ENCODE results near the gene RAB38.

RAB38 gene

DNA sequence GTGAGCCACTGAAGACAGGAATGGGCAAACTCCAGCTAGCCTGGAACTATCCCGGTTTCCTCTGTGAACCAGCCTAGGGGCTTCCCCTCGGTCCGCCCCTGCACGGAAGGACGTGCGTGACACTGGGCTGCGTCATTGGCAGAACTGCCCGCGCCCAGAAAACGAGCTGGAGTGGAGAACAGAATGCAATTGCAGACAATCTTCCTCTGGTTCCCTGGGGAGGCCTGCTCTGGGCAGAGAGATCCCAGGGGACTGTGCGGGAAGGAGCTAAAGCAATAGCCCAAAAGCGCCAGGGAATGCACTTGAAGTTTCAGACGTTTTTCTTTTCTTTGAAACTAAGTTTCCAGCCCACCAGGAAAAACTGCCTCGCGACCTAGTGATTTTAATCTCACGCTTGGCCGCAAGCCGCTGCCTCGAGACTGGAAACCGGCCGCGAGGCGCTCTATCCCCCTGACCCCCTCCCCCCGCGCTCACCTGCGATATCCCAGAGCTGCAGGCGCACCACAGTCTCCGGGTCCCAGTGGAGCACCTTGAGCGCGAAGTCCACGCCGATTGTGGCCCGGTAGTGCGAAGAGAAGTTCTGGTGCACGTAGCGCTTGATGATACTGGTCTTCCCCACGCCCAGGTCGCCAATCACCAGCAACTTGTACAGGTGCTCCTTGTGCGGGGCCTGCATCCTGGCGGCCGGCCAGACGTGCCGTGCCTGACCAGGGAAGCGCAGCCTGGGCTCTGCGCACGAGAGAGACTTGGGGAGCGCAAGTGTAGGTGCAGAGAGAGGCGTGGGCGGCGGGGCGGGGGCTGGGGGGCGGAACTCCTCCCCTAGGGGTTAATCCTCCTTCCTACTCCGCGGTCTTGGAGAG is at the start of gene RAB38:
TSS of gene RAB38 (minus strand) at position 735 of the 860 bp plus-strand sequence. CDS start at position 676, 59 bp downstream.
- no peak for DNase-seq

DNA sequence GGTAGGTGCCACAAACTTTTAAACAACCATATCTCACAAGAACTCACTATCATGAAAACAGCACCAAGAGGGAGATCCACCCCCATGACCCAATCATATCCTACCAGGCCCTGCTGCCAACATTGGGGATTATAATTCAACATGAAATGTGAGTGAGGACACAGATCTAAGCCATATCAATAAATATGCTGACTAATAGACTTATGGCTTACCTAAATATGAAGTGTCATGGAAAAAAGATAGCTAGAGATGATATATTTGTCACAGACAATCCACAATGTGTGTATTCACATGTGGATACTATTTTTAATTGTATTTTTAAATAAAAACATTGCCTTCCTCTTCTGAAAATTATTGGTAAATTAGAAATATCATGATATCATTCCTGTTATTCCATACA is 38.2 kb upstream of the RAB38 start:
- DNase-seq: no peak

DNA sequence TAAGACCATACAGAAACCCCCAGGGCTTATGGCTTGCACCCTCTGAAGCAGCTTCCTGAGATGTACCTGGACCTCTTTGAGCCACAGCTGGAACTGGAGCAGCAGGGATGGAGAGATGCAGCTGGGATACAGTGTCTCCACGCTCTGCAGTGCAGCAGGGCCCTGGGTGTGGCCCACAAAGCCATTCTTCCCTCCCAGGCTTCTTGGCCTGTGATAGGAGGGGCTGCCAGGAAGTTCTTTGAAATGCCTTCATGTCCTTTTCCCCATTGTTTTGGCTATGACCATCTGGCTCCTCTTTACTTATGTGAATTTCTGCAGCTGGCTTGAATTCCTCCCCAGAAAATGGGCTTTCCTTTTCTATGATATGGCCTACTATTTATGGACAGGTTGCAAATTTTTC is 37.1 kb upstream of the RAB38 start:
- DNase-seq: no peak

DNA sequence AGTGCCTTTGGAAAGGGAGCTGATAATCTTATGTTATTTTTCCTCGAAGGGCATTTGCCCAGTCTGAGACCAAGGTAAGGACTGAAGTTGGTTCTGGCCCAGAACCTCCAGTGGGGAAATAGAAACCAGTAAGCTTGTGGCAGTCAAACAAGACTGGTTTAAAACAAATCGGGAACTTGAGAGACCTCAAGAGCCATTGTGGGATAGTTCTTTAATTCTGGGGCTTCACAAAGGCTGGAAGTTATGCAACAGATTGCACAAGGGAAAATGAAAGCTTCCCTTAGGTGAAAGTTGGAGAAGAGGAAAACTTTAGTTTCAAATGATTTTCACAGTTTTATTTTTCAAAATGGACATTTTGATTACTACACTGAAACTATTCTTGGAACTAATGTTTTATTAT is 33.5 kb upstream of the RAB38 start:
- no peak for DNase-seq

DNA sequence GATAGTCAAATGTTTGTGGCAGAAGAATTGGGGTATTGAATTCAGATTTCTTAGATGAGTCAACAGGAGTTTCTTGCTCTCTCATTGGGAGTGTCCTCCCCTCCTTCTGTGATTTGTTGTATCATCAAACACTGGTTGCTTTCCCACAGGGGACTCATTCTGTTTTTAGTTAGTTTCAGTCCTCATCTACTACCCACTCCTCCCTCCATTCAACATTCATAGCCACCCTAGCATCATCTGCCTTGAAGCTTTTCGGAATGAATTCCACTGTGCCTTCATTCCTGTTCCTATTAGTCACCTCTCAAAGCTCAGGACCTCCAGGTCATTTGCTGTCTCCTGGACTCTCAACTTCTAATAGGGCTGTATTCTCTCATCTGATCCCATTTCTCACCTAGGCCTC is 31.5 kb upstream of the RAB38 start:
- no peak for DNase-seq

DNA sequence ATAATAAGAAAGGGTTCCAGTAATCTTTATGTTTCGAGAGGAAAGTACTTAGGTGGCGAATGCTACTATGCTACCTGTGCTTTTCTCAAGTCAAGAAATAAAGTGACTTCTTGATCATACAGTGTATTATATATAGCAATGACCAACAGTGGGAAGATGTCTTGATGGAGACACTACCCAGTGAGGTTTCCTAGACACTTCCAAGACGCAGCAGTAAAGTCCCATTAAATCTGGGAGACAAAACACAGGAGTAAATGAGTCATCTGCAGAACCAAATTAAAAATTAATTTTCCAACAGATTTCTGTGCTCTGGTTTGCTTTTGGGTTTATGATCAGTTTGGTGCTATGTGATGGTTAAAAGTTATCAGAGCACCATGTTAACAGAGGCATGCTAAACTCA is 29.1 kb upstream of the RAB38 start:
- no peak for DNase-seq

DNA sequence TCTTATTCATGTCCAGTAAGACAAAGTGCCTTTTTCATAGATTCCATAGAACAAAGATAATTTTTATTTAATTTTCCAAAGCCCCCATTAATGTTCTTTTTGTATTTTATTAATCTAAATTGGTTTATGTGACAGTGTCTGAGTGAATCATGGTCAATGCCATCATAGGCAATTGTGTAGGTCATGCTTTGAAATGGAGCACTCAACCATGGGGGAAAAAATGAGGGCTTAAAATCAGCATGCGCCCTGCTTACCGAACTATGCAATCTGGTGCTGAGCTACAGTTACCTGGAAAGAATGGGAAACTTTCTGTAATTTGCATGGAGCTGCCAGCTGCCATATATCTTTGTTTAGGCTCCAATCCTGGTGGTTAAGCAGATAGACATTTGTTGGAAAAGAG is 28.4 kb upstream of the RAB38 start:
- no peak for DNase-seq

DNA sequence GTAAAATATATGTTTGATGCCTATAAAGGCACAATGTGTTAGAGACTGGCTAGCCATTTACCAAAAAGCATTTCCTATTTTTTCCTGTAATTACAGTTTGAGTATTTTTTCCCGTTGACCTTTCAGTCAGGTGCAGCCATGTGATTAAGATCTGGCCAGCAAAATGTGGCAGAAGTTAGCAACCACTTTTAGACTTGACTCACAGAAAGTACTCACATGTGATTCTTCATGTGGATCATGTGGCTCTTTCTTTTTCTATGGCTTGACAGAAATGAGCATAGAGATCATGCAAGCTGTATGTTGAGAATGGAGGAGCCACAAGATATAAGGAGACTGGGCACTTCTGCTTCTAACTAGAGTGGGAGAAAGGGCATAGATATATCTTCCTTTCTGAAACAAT is 27.3 kb upstream of the RAB38 start:
- no peak for DNase-seq

DNA sequence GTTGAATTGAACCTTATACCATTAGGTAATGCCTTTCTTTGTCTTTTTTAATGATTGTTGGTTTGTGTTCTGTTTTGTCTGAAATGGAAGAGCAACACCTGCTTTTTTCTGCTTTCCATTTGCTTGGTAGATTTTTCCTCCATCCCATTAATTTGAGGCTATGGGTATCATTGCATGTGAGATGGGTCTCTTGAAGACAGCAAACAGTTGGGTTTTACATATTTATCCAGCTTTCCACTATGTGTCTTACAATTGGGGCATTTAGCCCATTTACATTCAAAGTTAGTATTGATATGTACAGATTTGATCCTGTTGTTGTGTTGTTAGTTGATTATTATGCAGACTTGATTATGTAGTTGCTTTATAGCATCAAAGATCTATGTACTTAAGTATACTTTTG is 21.1 kb upstream of the RAB38 start:
- DNase-seq: no peak

DNA sequence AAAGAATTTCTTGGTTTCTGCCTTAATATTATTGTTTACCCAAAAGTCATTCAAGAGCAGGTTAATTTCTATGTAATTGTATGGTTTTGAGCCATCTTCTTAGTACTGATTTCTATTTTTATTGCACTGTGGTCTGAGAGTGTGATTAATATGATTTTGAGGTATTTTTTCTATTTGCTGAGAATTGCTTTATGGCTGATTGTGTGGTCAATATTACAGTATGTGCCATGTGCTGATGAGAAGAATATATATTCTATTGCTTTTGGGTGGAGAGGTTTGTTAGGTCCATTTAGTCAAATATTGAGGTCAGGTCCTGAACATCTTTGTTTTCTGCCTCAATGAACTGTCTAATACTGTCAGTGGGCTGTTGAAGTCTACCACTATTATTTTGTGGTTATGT is 20.7 kb upstream of the RAB38 start:
- no peak for DNase-seq

DNA sequence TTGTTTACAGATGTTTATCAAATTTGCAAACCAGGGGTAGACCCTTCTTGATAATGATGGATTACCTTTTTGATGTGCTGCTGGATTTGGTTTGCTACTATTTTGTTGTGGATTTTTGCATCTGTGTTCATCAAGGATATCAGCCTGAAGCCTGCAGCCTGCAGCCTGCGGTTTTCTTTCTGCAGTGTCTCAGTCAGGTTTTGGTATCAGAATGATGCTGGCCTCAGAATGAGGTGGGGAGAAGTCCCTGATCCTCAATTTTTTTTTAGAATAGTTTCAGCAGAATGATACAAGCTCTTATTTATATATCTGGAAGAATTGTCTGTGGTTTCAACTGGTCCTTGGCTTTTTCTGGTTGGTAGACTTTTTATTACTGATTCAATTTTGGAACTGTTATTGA is 19.7 kb upstream of the RAB38 start:
- DNase-seq: no peak

DNA sequence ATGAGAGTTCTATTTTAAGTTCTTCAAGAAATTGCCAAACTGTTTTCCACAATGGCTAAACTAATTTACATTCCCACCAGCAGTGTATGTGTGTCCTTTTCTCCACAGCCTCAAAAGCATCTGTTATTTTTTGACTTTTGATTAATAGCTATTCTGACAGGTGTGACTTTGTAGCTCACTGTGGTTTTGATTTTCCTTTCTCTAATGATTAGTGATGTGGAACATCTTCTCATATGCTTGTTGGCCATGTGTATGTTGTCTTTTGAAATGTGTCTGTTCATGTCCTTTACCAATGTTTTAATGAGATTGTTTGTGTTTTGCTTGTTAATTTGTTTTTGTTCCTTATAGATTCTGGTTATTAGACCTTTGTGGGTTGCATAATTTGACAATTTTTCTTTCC is 18.0 kb upstream of the RAB38 start:
- DNase-seq: no peak

DNA sequence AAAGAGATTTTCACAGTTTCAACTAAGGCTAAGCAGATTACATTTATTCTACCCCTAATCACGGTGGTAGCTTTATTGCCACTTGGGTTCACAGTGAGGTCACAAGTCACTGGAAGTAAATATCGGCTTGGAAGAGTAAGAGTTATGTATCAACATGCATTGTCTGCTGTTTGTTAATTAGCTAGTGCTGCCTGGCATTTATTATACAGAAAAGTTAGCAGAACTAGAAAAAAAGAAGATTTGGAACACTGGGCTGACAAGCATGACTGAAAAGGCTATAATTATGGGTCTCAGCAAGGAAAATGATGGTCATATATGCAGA is 13.7 kb upstream of the RAB38 start:
- no peak for DNase-seq

DNA sequence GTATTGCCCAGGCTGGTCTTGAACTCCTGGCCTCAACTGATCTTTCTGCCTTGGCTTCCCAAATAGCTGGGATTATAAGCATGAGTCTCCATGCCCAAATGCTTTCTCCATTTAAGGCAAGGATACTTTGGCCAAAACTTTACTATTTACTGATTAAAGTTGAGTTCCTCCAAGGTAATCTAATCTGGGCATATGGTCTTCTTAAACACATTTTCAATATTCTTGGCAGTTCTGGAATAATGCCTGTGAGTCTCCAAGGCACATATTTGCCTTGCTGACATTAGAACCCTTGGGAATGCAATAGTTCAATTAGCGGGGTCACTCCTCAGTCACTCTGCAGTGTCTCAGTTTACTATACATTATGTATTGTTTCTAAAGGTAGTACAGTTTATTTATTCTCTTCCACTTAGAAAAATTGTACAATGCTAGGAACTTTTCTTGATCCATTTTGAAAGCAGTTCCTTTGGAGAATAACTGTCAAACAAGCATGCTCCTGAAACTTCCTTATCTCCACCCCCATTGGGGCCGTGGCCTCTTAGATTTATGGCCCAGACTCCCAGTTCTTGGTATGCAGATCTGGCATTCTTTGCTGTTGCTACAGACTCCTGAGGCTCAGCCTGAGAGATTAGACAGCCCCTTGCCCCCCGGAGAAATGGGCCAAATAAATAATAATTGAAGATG is 13.1 kb upstream of the RAB38 start:
- no peak for DNase-seq

DNA sequence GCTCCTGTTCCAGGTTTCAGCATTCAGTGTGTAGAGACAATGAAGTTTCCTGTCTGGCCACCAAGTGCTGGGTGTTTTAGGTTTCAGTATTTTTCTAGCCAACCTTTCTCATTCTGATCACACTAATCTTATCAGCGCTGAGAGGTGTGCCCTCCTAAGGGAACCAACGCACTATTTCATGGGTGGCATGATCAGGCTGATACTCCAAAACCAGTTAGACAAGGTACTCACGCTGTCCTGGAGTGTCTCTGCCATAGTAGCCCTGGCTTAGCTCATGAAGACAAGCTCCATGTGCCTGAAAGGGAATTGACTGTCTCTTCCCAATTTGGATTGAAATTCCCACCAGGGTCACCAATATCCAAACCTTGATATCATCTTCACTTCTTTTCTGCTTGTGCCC is 8.0 kb upstream of the RAB38 start:
- DNase-seq: no peak

DNA sequence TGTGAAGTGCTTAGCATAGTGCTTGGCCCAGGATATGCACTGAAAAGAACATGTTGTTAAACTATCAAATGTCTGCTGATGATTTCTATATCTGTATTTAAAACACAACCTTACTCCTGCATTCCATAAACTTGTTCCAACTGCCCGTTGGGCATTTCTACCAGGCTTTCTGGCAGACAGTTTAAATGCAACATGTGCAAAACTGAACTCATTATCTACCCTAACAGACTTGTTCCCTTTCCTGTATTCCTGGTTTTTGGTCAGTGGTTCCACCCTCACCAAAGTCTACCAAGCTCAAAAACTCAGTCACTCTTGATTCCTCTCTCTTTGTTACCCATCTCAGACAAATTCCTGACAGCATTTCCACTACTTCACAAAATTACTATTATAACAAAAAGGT is 6.5 kb upstream of the RAB38 start:
- no peak for DNase-seq

DNA sequence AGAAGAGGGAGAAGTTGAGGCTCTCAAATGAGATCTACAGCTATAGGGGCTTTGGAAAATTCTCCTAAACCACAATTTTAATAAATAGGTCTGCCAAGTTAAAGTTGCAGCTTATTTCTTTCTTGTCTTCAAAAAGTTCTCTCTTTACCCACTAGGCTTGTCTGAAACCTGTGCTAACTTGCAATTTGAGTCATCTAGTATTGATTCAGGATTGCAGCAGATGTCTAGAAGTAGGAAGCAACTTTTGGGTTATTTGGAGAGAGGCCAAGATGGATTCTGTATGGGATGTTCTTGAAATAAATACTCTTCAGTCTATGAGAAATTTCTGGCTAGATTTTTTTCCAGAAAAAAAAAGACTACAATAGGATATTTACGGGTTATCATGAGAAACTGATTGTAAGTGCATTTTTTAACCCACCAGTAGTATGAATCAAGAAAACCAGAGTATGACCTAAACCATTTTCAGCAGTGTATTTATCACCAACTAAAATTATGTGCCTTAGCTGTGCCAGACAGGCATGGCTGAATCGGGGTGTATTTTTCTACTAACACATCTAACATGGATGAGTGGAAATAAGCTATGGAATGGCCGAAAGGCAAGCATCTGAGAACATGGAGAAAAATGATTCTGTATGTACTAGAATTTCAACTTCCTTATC is 4.9 kb upstream of the RAB38 start:
- DNase-seq: no peak

DNA sequence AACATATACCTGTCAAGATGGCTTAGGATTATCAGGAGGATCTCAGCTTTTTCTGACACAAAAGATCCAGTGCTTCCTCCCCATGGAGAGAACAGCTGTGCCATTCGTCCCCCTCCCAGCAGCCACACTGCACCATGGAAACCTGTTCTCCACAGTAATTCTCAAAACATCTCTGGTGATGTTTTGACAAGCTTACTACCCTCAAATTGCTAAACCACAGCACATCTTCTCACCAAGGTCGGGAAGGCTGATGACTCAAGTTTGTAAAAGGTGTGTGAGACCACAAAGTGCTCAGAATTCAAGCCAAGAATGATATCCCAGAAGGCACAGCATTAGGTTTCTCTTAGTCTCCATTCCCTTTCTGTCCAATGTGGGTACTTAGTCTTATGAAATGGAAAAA is 3.9 kb upstream of the RAB38 start:
- DNase-seq: no peak

DNA sequence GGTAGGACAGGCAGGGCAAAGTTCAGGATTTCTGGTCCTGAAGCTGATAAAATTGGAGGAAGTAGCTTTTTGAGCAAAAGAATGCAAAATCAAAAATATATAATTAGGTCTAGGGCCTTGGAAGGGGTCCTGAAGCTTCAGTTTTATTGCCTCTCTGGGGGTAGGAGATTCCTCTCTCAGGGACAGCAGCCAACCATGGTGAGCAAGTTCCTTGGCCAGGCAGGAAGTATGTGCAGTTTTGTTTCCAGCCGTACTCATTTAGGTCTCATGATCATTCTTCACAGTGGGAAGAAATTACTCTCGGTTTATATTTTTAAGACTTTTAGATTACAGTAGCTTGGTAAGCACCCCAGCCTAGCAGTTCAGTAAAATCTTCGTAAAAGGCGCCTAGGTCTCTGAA is 2.9 kb upstream of the RAB38 start:
- no peak for DNase-seq

DNA sequence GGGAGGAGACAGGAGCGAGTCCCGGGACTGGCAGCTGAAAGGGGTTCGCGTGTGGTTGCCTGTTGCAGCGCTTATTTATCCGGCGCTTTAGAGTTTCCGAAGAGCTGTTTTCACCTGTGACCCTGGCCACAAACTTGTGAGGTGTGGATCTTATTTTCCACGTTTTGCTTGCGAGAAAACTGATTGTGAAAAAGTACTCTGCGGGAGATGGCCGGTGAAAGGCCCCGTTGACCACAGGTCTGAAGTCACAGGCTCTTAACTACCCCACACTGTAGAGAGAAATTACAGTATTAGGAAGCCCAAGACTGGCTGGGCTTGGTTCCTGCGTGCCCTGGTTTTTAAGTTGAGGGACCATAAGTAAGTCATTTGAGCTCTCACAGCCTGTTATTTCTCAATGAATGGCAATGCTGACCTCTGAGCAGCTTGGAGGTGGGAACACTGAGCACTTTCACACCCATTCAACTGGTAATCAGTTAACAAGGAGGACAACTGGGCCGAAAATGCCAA is 379 bp upstream of the RAB38 start:
- no peak for DNase-seq

DNA sequence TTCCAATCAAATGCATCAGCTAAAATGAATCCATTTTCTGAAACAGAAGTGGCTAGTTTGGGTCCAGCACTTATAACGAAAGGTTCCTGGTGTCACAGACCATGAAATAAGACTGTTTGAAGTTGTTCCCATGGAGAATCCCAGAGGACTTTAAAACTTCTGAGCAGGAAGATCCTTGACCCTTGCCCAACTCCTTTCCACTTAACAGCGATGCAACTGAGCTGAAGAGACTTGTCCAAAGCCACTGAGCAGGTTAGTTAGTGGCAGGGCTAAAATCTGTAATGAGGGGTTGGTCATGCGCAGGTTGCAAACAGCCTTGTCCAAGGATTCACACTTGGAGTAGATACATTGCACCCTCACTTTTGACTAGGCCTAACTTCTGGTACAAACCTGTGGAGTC is 1.3 kb downstream of the RAB38 start:
- no peak for DNase-seq

DNA sequence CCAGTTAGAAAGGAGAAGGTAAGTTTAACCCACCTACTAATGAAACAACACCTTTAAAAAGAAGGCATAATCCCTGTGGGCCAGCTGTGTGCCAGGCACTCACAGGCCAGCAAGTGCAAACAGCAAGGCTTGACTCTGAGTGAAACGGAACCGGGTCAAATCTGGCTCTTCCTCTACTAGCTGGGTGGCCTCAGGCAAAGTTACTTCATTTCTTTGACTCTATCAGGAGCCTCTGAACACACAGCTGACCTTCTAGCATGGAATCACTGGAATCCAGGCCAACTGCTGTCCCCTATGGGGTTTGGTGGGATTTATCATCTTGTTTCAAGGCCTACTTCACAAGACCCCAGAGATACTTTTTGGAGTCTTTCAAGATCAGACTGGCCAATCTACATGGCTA is 3.3 kb downstream of the RAB38 start:
- DNase-seq: no peak

DNA sequence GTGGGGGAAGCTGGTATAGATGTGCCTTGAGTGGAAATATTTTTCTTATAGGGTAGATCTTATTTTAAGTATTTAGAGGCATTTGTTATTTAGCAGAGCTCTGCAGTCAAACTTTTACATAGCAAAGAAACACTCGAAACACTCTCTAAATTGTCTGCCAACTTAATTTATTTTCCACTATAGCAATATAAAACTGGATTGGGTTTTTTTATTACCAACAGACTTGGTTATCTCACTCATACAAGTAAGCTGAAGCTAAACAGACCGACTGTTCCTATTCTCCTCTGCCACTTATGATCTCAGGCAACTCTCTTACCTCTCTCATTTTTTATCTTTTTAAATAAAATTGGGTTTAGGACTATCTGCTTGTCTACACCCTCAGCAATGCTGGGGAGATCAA is 4.6 kb downstream of the RAB38 start:
- no peak for DNase-seq

DNA sequence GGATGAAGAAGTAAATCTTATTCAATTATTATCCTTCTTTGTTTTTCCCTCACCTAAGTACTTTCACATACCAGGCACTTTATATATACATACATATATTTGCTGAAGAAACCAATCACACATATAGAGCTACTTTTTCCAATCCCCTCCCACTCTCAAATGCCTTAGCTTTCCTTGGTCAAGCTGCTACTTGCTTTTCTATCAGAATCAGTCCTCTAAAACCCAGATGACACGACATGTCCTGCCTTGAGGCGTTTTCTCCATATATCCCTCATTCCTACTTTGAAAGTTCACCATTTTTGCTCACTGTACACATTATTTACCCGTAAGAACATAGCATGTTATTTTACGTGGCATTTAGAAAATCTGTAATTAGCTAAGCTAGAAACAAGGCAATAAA is 5.4 kb downstream of the RAB38 start:
- no peak for DNase-seq

Measured in activated effector memory CD4-positive, alpha-beta T cell treated with Interleukin-2 at 50 U/mL for 16 hours (primary cell).